Frontal cortex (tissue), 4 donors: Measurements from ENCODE around the gene CHIC2. TPM values are rescaled to one million over a fixed set of nuclear protein-coding genes. Genes with fewer than 3 reads are reported as not detected.
"Not testable (repeated sequence)": the region's sequence is repeated elsewhere in the genome, so short reads cannot be mapped to it uniquely, and the experiment has no call there.

ENCODE experiments used
- DNase-seq, 2 donors: peaks; one replicate each; pipeline ENCODE4 v3.0.0; 2012; ENCODE audit warnings: low spot score in 2 of 2
- FAIRE-seq: peaks from 2 replicates; lab custom pipeline; 2012; peaks lifted over from hg19 to GRCh38; lab: Jason Lieb, UNC
- total RNA-seq: library from RNA; depleted of rRNA; stranded (reverse); fragments of >200 nt; gene quantifications from one replicate; pipeline ENCODE4 v1.2.3, GENCODE V29; 2014
- donor health status: control.
- donor health status: control.
- donor health status: control.

The CHIC2 gene
- total RNA-seq, result 49.7 TPM

- no peak for FAIRE-seq
- DNase-seq, result peak; percentile 88 to 90
Measured at GRCh38 chr4:54064317-54065111, at the start of gene CHIC2. TSS of gene CHIC2 (minus strand) at chr4:54064605. CDS start at chr4:54064300, 305 bp downstream.

GRCh38 chr4:54113206-54113605 is 48.8 kb upstream of the CHIC2 start:
- not testable (repeated sequence) for DNase-seq, FAIRE-seq

GRCh38 chr4:54110019-54110416 is 45.6 kb upstream of the CHIC2 start:
- no peak for DNase-seq

GRCh38 chr4:54109241-54110018 is 45.0 kb upstream of the CHIC2 start:
- DNase-seq (no peak), FAIRE-seq (no peak)

More at GRCh38 chr4:54110019-54110416, 45.6 kb upstream of the CHIC2 start:
- no peak for FAIRE-seq

- no peak for FAIRE-seq
- no peak for DNase-seq
Measured at GRCh38 chr4:54107951-54108748, 43.7 kb upstream of the CHIC2 start.

- DNase-seq (no peak), FAIRE-seq (no peak)
Measured at GRCh38 chr4:54104907-54105306, 40.5 kb upstream of the CHIC2 start.

GRCh38 chr4:54103190-54103574 is 38.8 kb upstream of the CHIC2 start:
- DNase-seq (no peak), FAIRE-seq (no peak)

GRCh38 chr4:54102531-54103106 is 38.2 kb upstream of the CHIC2 start:
- no peak for DNase-seq
- FAIRE-seq, result no peak

- FAIRE-seq, result no peak
- no peak for DNase-seq
Measured at GRCh38 chr4:54101190-54102041, 37.0 kb upstream of the CHIC2 start.

- FAIRE-seq (no peak), DNase-seq (no peak)
Measured at GRCh38 chr4:54100595-54101189, 36.3 kb upstream of the CHIC2 start.

- DNase-seq (no peak), FAIRE-seq (no peak)
Measured at GRCh38 chr4:54099748-54100574, 35.6 kb upstream of the CHIC2 start, which contains the start of gene GSX2. TSS of gene GSX2 (plus strand) at chr4:54100163. CDS start at chr4:54100345, 182 bp downstream.

GRCh38 chr4:54099287-54099747 is 34.9 kb upstream of the CHIC2 start:
- DNase-seq (no peak), FAIRE-seq (no peak)

GRCh38 chr4:54098375-54098774 is 34.0 kb upstream of the CHIC2 start:
- FAIRE-seq (no peak), DNase-seq (no peak)

- DNase-seq (no peak), FAIRE-seq (no peak)
Measured at GRCh38 chr4:54097152-54097551, 32.7 kb upstream of the CHIC2 start.

GRCh38 chr4:54096295-54096962 is 32.0 kb upstream of the CHIC2 start:
- no peak for FAIRE-seq
- no peak for DNase-seq

GRCh38 chr4:54095110-54095825 is 30.9 kb upstream of the CHIC2 start:
- FAIRE-seq (no peak), DNase-seq (no peak)
